GM12878 (cell line): Measurements from ENCODE around the gene CA10. TPM values are rescaled to one million over a fixed set of nuclear protein-coding genes. Genes with fewer than 3 reads are reported as not detected.

ENCODE experiments used
- ATAC-seq: fragments of 200-7000 bp; cut with Tn5 transposase; 3 replicates; pipeline ENCODE4 v1.9.1; 2020; ENCODE audit warnings: mild to moderate bottlenecking, moderate library complexity
- BruUV-seq: library from RNA; stranded (reverse); fragments of 400-500 nt; replicated peaks from 2 replicates; lab custom pipeline; 2021; lab: Mats Ljungman, UMichigan
- CTCF ChIA-PET: fragments of 300-600 bp; sonication (Branson Sonifier 250); formaldehyde crosslinking; extraction: SDS; loops from one replicate; lab custom pipeline; 2021; ENCODE audit warnings: inconsistent platforms; lab: Yijun Ruan, JAX
- POLR2A ChIA-PET: fragments of 350-600 bp; formaldehyde crosslinking; extraction: SDS; loops from one replicate; lab custom pipeline; 2021; ENCODE audit warnings: inconsistent platforms; lab: Charles Lee
- RAD21 ChIA-PET: fragments of 300-600 bp; sonication (Branson Sonifier 250); formaldehyde crosslinking; loops from one replicate; lab custom pipeline; 2023; ENCODE audit warnings: antibody characterized with exemption; ENCODE audit not compliant: unreplicated experiment; lab: Charles Lee
- SMC1A ChIA-PET: fragments of 300-600 bp; sonication (Branson Sonifier 250); formaldehyde crosslinking; loops from one replicate; lab custom pipeline; 2023; ENCODE audit not compliant: unreplicated experiment, uncharacterized antibody; lab: Charles Lee
- DNase-seq: peaks from one replicate; pipeline ENCODE4 v3.0.0-alpha.2; 2011; ENCODE audit warnings: low read depth, low spot score
- FAIRE-seq: peaks from 3 replicates; lab custom pipeline; 2011; peaks lifted over from hg19 to GRCh38; lab: Jason Lieb, UNC
- H2AFZ ChIP-seq: 2 replicates; pipeline ENCODE4 v1.6.0; 2011; ENCODE audit warnings: low read depth, low read length, control low read depth; ENCODE audit not compliant: control insufficient read depth
- H3K27ac ChIP-seq: 2 replicates; pipeline ENCODE4 v1.5.1; 2011; ENCODE audit warnings: control low read depth; ENCODE audit not compliant: control insufficient read depth, insufficient read depth
- H3K27me3 ChIP-seq, 2 experiments: replicated peaks in 1 of 2; 2 replicates each; pipeline versions ENCODE4 v1.6.0 to v1.6.1; 2011; ENCODE audit warnings: low read length in 1 of 2; ENCODE audit not compliant: control insufficient read depth in 2 of 2, insufficient read depth in 2 of 2
- H3K36me3 ChIP-seq, 2 experiments: 2 replicates each; pipeline ENCODE4 v1.5.1; 2011; ENCODE audit warnings: low read length in 1 of 2; ENCODE audit not compliant: control insufficient read depth in 2 of 2, insufficient read depth in 2 of 2
- H3K4me1 ChIP-seq: 2 replicates; pipeline ENCODE4 v1.6.1; 2011; ENCODE audit warnings: mild to moderate bottlenecking, low read length, moderate library complexity, mixed read lengths; ENCODE audit not compliant: control insufficient read depth, insufficient read depth
- H3K4me2 ChIP-seq: 2 replicates; pipeline ENCODE4 v1.6.0; 2011; ENCODE audit warnings: control low read depth; ENCODE audit not compliant: control insufficient read depth, insufficient read depth
- H3K4me3 ChIP-seq: fragments of 200-600 bp; sonication (generic); 2 replicates; pipeline ENCODE4 v1.5.1; 2016
- H3K79me2 ChIP-seq: 2 replicates; pipeline ENCODE4 v1.6.0; 2011; ENCODE audit warnings: low read length; ENCODE audit not compliant: control insufficient read depth, insufficient read depth
- H3K9ac ChIP-seq: 2 replicates; pipeline ENCODE4 v1.8.0; 2011; ENCODE audit warnings: low read length, control low read depth, mixed read lengths; ENCODE audit not compliant: control insufficient read depth, insufficient read depth
- H3K9me3 ChIP-seq: replicated peaks from 3 replicates; pipeline ENCODE4 v1.5.1; 2011; ENCODE audit warnings: mild to moderate bottlenecking, low read length; ENCODE audit not compliant: control insufficient read depth, insufficient read depth
- H4K20me1 ChIP-seq: 2 replicates; pipeline ENCODE4 v1.6.0; 2011; ENCODE audit not compliant: control insufficient read depth, insufficient read depth
- BHLHE40 ChIP-seq, 2 experiments: fragments of 450-650 bp in 1 of 2; IDR thresholded peaks; 2 replicates each; pipeline ENCODE4 v1.6.1; 2011 to 2017; ENCODE audit warnings: low read depth in 2 of 2, borderline replicate concordance in 1 of 2, improper control_type of control experiment in 1 of 2, low read length in 1 of 2, mild to moderate bottlenecking in 1 of 2
- CTCF ChIP-seq, 3 experiments: IDR thresholded peaks in 2 of 3; conservative IDR thresholded peaks in 1 of 3; 2 replicates each; pipeline ENCODE4 v1.5.1; 2011; ENCODE audit warnings: low read depth in 3 of 3, low read length in 3 of 3, mild to moderate bottlenecking in 3 of 3, control low read depth in 2 of 3, moderate library complexity in 2 of 3, inconsistent platforms in 1 of 3, mixed read lengths in 1 of 3; ENCODE audit not compliant: control insufficient read depth in 2 of 3, insufficient read depth in 1 of 3; ENCODE audit errors: extremely low read depth in 1 of 3
- MTA3 ChIP-seq: IDR thresholded peaks from 2 replicates; pipeline ENCODE4 v1.6.1; 2012; ENCODE audit warnings: low read length, inconsistent platforms, borderline replicate concordance
- NFYB ChIP-seq: IDR thresholded peaks from 2 replicates; pipeline ENCODE4 v1.6.1; 2011; ENCODE audit warnings: low read depth, mild to moderate bottlenecking, low read length, improper control_type of control experiment, moderate library complexity; ENCODE audit not compliant: insufficient read depth
- NR2C2 ChIP-seq: IDR thresholded peaks from 2 replicates; pipeline ENCODE4 v1.6.1; 2011; ENCODE audit warnings: borderline replicate concordance, low read depth; ENCODE audit not compliant: control insufficient read depth, insufficient read length
- PAX5 ChIP-seq: IDR thresholded peaks from 2 replicates; pipeline ENCODE4 v1.6.1; 2011; ENCODE audit warnings: low read depth, low read length, borderline replicate concordance
- POLR2AphosphoS2 ChIP-seq: IDR thresholded peaks from 2 replicates; pipeline ENCODE4 v1.6.1; 2011; ENCODE audit warnings: low read depth, mild to moderate bottlenecking, low read length, improper control_type of control experiment, moderate library complexity
- POU2F2 ChIP-seq: IDR thresholded peaks from 3 replicates; pipeline ENCODE4 v1.6.1; 2011; ENCODE audit warnings: low read depth, mild to moderate bottlenecking, low read length, borderline replicate concordance
- RAD21 ChIP-seq: IDR thresholded peaks from 2 replicates; pipeline ENCODE4 v1.6.1; 2011; ENCODE audit warnings: mild to moderate bottlenecking, low read depth, low read length, moderate library complexity; ENCODE audit not compliant: insufficient read depth
- RAD51 ChIP-seq: fragments of 450-650 bp; IDR thresholded peaks from 2 replicates; pipeline ENCODE4 v1.6.1; 2016; ENCODE audit warnings: moderate library complexity, mild to moderate bottlenecking, inconsistent platforms
- SRF ChIP-seq, 2 experiments: IDR thresholded peaks; 2 replicates each; pipeline ENCODE4 v1.6.1; 2011; ENCODE audit warnings: low read depth in 2 of 2, low read length in 2 of 2, mild to moderate bottlenecking in 1 of 2, moderate library complexity in 1 of 2
- ZNF274 ChIP-seq: IDR thresholded peaks from one replicate; pipeline ENCODE4 v1.8.0; 2011; ENCODE audit not compliant: insufficient read length, insufficient read depth
- ZNF622 ChIP-seq: fragments of 450-650 bp; IDR thresholded peaks from 2 replicates; pipeline ENCODE4 v1.6.1; 2017; ENCODE audit warnings: mild to moderate bottlenecking, inconsistent platforms
- WGBS: methylation state at CpG from one replicate; pipeline ENCODE4 v1.1.6; 2016; ENCODE audit warnings: low lambda C conversion rate; ENCODE audit not compliant: insufficient replicate concordance, insufficient coverage; ENCODE audit errors: missing lambda C conversion rate; 5-methylcytosine and 5-hydroxymethylcytosine counted together
- in situ Hi-C: fragments of 300-500 bp; cut with MboI; formaldehyde crosslinking; loops from 9 replicates; pipeline ENCODE4 v1.14.3; 2018; ENCODE audit warnings: mixed read lengths
- intact Hi-C: fragments of 100-400 bp; cut with micrococcal nuclease; formaldehyde crosslinking; loops from one replicate; pipeline ENCODE4 v1.14.2; 2022; ENCODE audit not compliant: unreplicated experiment
- polyA plus RNA-seq, 11 experiments: library from polyadenylated mRNA; depleted of rRNA in 4 of 11; unstranded in 6 of 11; stranded (reverse) in 5 of 11; fragments of >200 nt; fragmentation: Nextera tagmentation in 4 of 11; fragmentation: Illumina TruSeq in 1 of 11; extraction: Ambion mirVana in 4 of 11; extraction: Trizol in 1 of 11; gene quantifications; 1 replicate in 1 of 11; 2 replicates in 10 of 11; pipeline versions ENCODE4 v1.2.1 to v1.2.3, GENCODE V29; 2011 to 2016; ENCODE audit warnings: inconsistent platforms in 2 of 11, missing spikeins in 2 of 11, low read depth in 1 of 11
- total RNA-seq, 4 experiments: library from RNA; depleted of rRNA in 3 of 4; stranded (reverse); fragments of >200 nt in 3 of 4; fragmentation: Illumina TruSeq in 1 of 4; extraction: Trizol in 1 of 4; gene quantifications; 2 replicates each; pipeline versions ENCODE4 v1.2.1 to v1.2.3, GENCODE V29; 2013 to 2021

CA10 gene
- total and polyA plus RNA-seq, 10 of the 15 experiments (the other 5 are each of a cell fraction or from before 2014, with no cell fraction given) = not detected

- no peak for TF ChIP-seq CTCF (IDR thresholded peaks at IDR 0.05 in 2 of 3, conservative IDR thresholded peaks at IDR 0.05 in 1 of 3; ENCODE audit: control insufficient read depth in 2 of 3, extremely low read depth in 1 of 3, insufficient read depth in 1 of 3, low read depth in 3 of 3, low read length in 3 of 3)
- TF ChIP-seq BHLHE40 (IDR thresholded peaks at IDR 0.05; ENCODE audit: borderline replicate concordance in 1 of 2, low read depth in 2 of 2, low read length in 1 of 2) = no peak
- no peak for TF ChIP-seq POU2F2
- no peak for TF ChIP-seq PAX5
- no peak for TF ChIP-seq NR2C2
- TF ChIP-seq MTA3 = no peak
- TF ChIP-seq NFYB = no peak
- no peak for TF ChIP-seq ZNF622
- TF ChIP-seq SRF (IDR thresholded peaks at IDR 0.05; ENCODE audit: low read depth in 2 of 2, low read length in 2 of 2) = no peak
Measured at GRCh38 chr17:51590071-51590656, 568.4 kb downstream of the CA10 start (continued).

GRCh38 chr17:51588063-51588462 is 570.5 kb downstream of the CA10 start:
- intact Hi-C loops (no loop called here), in situ Hi-C loops (no loop called here)
- ChIA-PET POLR2A (no interaction called here), CTCF (no interaction called here), SMC1A (no interaction called here)
- H3K36me3 ChIP-seq = no peaks in the 10 kb centered on the region
- no peak for DNase-seq
- no peaks in the 10 kb centered on the region for H3K9me3 ChIP-seq
- WGBS = 0% methylated on average over 2 of the region's 2 CpGs
- H3K27me3 ChIP-seq = no peaks in the 10 kb centered on the region; a peak in 1 of 4 replicates
- H2AFZ ChIP-seq = no peak overlapping the region
- H3K79me2 ChIP-seq = no peaks in the 10 kb centered on the region
- H4K20me1 ChIP-seq = no peaks in the 10 kb centered on the region
- BruUV-seq = no TSS peak
- H3K9ac ChIP-seq = no peak overlapping the region
- FAIRE-seq = no peak
- no peak overlapping the region for H3K4me3 ChIP-seq
- ATAC-seq = no peak
- H3K4me2 ChIP-seq = no peak overlapping the region
- H3K27ac ChIP-seq = no peak overlapping the region
- no peak for TF ChIP-seq RAD51
- no peak for TF ChIP-seq RAD21
- TF ChIP-seq ZNF274 = no peak
- TF ChIP-seq POLR2AphosphoS2 = no peak
- TF ChIP-seq, all 136 proteins: peak for 0
- RAD21 ChIA-PET = no interaction called here
- no peaks in the 10 kb centered on the region for H3K4me1 ChIP-seq
